ENCODE results near the gene DDHD1. TPM values are rescaled to one million over a fixed set of nuclear protein-coding genes. Genes with fewer than 3 reads are reported as not detected.
"Not testable (repeated sequence)": the region's sequence is repeated elsewhere in the genome, so short reads cannot be mapped to it uniquely, and the experiment has no call there.

Gene DDHD1
- polyA plus RNA-seq, 1 of the 3 experiments (the other 2 are of a cell fraction): 1.9 TPM

DNA sequence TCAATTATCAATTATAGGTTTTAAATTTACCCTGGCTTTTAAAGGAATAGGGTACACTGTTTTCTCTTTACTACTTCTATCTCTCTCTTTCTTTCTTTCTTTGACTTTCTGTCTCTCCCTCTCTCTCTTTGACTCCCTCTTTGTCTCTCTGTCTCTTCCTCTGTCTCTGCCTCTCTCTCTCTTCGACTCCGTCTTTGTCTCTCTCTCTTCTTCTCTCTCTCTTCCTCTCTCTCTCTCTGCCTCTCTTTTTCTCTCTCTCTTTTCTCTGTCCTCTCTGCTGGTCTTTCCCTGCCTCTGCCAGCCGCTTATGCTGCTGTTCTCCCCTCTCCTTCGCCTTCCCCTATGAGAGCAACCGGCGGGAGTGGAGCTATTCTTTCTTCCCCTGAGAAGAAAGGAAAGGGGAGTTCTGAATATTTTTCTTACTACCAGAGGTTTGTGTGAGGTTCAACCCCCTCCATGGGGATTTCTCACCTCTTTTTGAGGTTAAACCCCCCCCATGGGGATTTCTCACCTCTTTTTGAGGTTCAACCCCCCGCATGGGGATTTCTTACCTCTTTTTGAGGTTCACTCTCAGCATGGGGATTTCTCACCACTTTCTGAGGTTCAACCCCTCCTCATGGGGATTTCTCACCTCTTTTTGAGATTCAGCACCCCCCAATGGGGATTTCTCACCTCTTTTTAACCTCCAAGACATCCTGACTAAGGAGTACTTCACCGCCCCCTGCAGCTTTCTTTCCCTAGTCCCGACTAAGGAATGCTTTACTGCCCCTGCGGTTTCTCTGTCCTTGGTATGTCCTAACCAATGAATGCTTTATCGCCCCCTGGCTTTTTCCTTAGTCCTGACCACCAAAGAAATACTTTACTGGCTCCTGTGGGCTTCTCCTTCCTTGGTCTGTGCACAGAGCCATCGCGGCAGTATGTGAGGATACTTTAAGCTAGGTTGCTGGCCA is 27.4 kb upstream of the DDHD1 start:
- CTCF ChIA-PET: interaction anchor here (2.0 kb wide), 1 partner anchor 89 kb away, joined by 4 read pairs; no protein-coding TSS in a partner anchor
- no peak for DNase-seq

DNA sequence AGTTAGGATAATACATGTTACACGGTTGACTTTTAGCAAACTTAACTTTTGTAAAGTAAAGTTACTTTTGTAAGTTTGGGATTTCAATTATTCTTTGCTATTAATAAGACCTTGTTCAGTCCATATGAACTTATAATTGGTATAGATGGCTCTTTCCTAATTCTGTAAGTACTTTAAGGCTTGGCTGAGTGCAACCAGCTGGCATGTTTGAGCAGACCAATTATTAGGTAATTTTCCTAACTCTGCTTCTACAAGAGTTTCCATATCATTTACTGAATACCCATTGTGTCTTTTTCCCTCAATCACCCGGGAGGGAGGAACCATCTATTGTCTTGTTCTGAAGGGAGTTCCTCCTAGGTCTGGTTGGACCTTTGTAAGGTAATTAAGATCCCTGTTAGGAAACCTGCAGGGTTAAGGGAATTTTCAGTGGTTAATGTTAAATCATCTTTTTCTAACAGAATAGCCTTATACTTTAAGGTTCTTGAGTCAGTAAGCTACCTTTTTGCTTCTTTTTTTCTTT is 26.4 kb upstream of the DDHD1 start:
- H3K4me1 ChIP-seq (ENCODE audit: control insufficient read depth in 1 of 2, insufficient read depth in 2 of 2, low read depth in 1 of 2, low read length in 1 of 2); H2AFZ ChIP-seq (ENCODE audit: low read depth); DNase-seq; H3K9ac ChIP-seq; H3K36me3 ChIP-seq (replicated peaks in 1 of 2; ENCODE audit: control insufficient read depth in 1 of 2, insufficient read depth in 2 of 2, low read length in 1 of 2); H3K4me3 ChIP-seq (ENCODE audit: low read depth in 2 of 2, low read length in 1 of 2); H3K79me2 ChIP-seq (ENCODE audit: insufficient read depth); H3K27ac ChIP-seq (ENCODE audit: low read depth in 2 of 2, low read length in 1 of 2); H3K4me2 ChIP-seq; POLR2A ChIA-PET; H3K9me3 ChIP-seq; H3F3A ChIP-seq (replicated peaks; ENCODE audit: insufficient read depth); H3K27me3 ChIP-seq (ENCODE audit: insufficient read depth); H4K20me1 ChIP-seq (ENCODE audit: insufficient read depth); H3K9me2 ChIP-seq: not testable (repeated sequence)
- CTCF ChIA-PET: interaction anchor here (2.0 kb wide), 1 partner anchor 88 kb away, joined by 4 read pairs; no protein-coding TSS in a partner anchor
- WGBS (ENCODE audit: low lambda C conversion rate): 57% methylated on average over 2 of the region's 2 CpGs

More for the DNA sequence above, 27.4 kb upstream of the DDHD1 start:
- H3K9me2 ChIP-seq: no peaks in the 10 kb centered on the region
- H3K4me3 ChIP-seq (ENCODE audit: low read depth in 2 of 2, low read length in 1 of 2): no peak overlapping the region
- 64% methylated on average over 13 of the region's 13 CpGs for WGBS (ENCODE audit: low lambda C conversion rate)
- H4K20me1 ChIP-seq (ENCODE audit: insufficient read depth): no peaks in the 10 kb centered on the region
- H3K36me3 ChIP-seq (replicated peaks in 1 of 2; ENCODE audit: control insufficient read depth in 1 of 2, insufficient read depth in 2 of 2, low read length in 1 of 2): no peaks in the 10 kb centered on the region
- TF ChIP-seq CTCF (IDR thresholded peaks at IDR 0.05) (peak; percentile 33), TEAD4 (IDR thresholded peaks at IDR 0.05; ENCODE audit: borderline replicate concordance, insufficient read depth) (no peak)
- H2AFZ ChIP-seq (ENCODE audit: low read depth): no peak overlapping the region
- H3K79me2 ChIP-seq (ENCODE audit: insufficient read depth): no peaks in the 10 kb centered on the region
- no peak overlapping the region for H3K4me2 ChIP-seq
- H3K4me1 ChIP-seq (ENCODE audit: control insufficient read depth in 1 of 2, insufficient read depth in 2 of 2, low read depth in 1 of 2, low read length in 1 of 2): peaks cover 0 to 3% of the 10 kb centered on the region in 2 experiments; a peak in 2 of 4 replicates
- no peaks in the 10 kb centered on the region for H3K9me3 ChIP-seq
- H3K9ac ChIP-seq: no peak overlapping the region
- H3K27me3 ChIP-seq (ENCODE audit: insufficient read depth): no peaks in the 10 kb centered on the region; the same call in 1 of the 2 replicates
- no peak overlapping the region for H3K27ac ChIP-seq (ENCODE audit: low read depth in 2 of 2, low read length in 1 of 2)
- POLR2A ChIA-PET: no interaction called here
- no peaks in the 10 kb centered on the region for H3F3A ChIP-seq (replicated peaks; ENCODE audit: insufficient read depth)

GRCh38 chr14:53175375-53175774 is 22.3 kb upstream of the DDHD1 start:
- Histone ChIP-seq H3K27ac (ENCODE audit: low read depth in 2 of 2, low read length in 1 of 2) (no peak overlapping the region), H4K20me1 (ENCODE audit: insufficient read depth) (no peaks in the 10 kb centered on the region), H3K79me2 (ENCODE audit: insufficient read depth) (no peaks in the 10 kb centered on the region), H3K9me2 (no peaks in the 10 kb centered on the region), H3K4me3 (ENCODE audit: low read depth in 2 of 2, low read length in 1 of 2) (no peak overlapping the region), H3K27me3 (ENCODE audit: insufficient read depth) (no peaks in the 10 kb centered on the region; the same call in 1 of the 2 replicates), H3K9ac (no peak overlapping the region), H3K4me1 (ENCODE audit: control insufficient read depth in 1 of 2, insufficient read depth in 2 of 2, low read depth in 1 of 2, low read length in 1 of 2) (peaks cover 0 to 7% of the 10 kb centered on the region in 2 experiments; a peak in 2 of 4 replicates), H3K9me3 (no peaks in the 10 kb centered on the region), H3K4me2 (no peak overlapping the region), H3K36me3 (replicated peaks in 1 of 2; ENCODE audit: control insufficient read depth in 1 of 2, insufficient read depth in 2 of 2, low read length in 1 of 2) (no peaks in the 10 kb centered on the region), H3F3A (replicated peaks; ENCODE audit: insufficient read depth) (no peaks in the 10 kb centered on the region), H2AFZ (ENCODE audit: low read depth) (no peak overlapping the region)
- no peak for DNase-seq
- ChIA-PET CTCF (interaction anchor here (1.0 to 1.2 kb wide), 2 partner anchors 10 to 130 kb away, joined by 3 read pairs; no protein-coding TSS in a partner anchor), POLR2A (interaction anchor here (1.0 kb wide), 1 partner anchor 23 kb away, joined by 3 read pairs; no protein-coding TSS in a partner anchor)
- WGBS (ENCODE audit: low lambda C conversion rate): 61% methylated on average over 4 of the region's 4 CpGs
- TF ChIP-seq NRF1 (IDR thresholded peaks at IDR 0.05; ENCODE audit: low read depth, low read length) (no peak), SIN3A (IDR thresholded peaks at IDR 0.05; ENCODE audit: borderline replicate concordance, low read depth, low read length) (no peak), GABPA (IDR thresholded peaks at IDR 0.05; ENCODE audit: low read depth) (no peak), USF2 (IDR thresholded peaks at IDR 0.05; ENCODE audit: borderline replicate concordance, low read depth, low read length) (no peak), CHD2 (IDR thresholded peaks at IDR 0.05; ENCODE audit: low read length, partially characterized antibody) (no peak), MEF2A (IDR thresholded peaks at IDR 0.05; ENCODE audit: borderline replicate concordance, low read depth) (no peak), YY1 (IDR thresholded peaks at IDR 0.05; ENCODE audit: low read depth) (no peak), EP300 (IDR thresholded peaks at IDR 0.05; ENCODE audit: borderline replicate concordance in 1 of 2, low read depth in 1 of 2, low read length in 1 of 2) (no peak), GATA2 (CRISPR knock-in tag; IDR thresholded peaks at IDR 0.05) (no peak), MXI1 (IDR thresholded peaks at IDR 0.05; ENCODE audit: low read depth, low read length) (no peak), TCF12 (IDR thresholded peaks at IDR 0.05) (no peak), SMC3 (IDR thresholded peaks at IDR 0.05; ENCODE audit: low read depth, low read length) (no peak)

All from SK-N-SH (cell line).